Measurements from ENCODE around the gene HMGA1.

DNA sequence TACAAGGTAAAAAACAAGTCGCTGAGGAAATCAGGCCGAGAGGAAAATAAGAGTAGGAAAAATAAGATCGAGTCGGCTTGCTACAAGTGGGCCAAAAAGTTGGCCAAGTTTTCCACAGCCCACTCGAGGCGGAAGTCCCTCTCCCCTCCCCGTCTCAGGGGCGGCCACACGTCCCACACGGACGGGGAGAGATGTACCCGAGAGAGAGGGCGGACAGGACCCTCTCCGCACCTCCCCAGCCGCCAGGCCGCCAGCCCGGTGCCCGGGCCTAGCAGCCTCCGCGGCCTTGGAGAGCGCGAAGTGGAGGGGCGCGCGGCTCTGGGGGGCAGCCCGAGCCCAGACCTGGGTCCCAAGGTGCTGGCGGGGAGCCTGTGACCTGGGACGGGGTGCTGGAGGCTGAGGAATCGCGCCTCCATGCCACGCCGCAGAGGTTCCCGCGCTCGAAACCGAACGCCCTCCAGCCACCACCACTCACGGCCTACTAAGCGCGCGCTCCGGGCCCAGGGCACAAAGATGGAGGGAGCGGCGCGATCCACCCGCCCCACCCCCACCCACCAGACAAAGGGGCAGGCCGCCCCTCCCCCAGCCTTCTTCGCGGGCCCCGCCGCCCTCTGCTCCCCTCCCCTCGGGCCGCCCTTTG, 1.9 kb upstream of the HMGA1 start:
- TF ChIP-seq EZH2 (IDR thresholded peaks at IDR 0.05; ENCODE audit: borderline replicate concordance, control insufficient read depth, low read depth, low read length) = no peak
- TF ChIP-seq ETV6 (conservative IDR thresholded peaks at IDR 0.05 in 1 of 2, IDR thresholded peaks at IDR 0.05 in 1 of 2; ENCODE audit: borderline replicate concordance in 1 of 2, low read depth in 1 of 2) = no peak
- no peak for TF ChIP-seq POLR2A (IDR thresholded peaks at IDR 0.05; ENCODE audit: low read depth, low read length)
- TF ChIP-seq CTCF (IDR thresholded peaks at IDR 0.05 in 2 of 3, conservative IDR thresholded peaks at IDR 0.05 in 1 of 3; ENCODE audit: control insufficient read depth in 2 of 3, extremely low read depth in 1 of 3, insufficient read depth in 1 of 3, low read depth in 3 of 3, low read length in 3 of 3) = no peak
- no peak for TF ChIP-seq SIN3A (IDR thresholded peaks at IDR 0.05; ENCODE audit: low read depth, low read length)
- TF ChIP-seq NFIC (IDR thresholded peaks at IDR 0.05; ENCODE audit: low read depth, low read length) = no peak
- TF ChIP-seq BCL3 (IDR thresholded peaks at IDR 0.05; ENCODE audit: borderline replicate concordance, insufficient read depth, low read depth, low read length, poor library complexity, severe bottlenecking) = no peak
- no peak for TF ChIP-seq RFX5 (IDR thresholded peaks at IDR 0.05; ENCODE audit: low read depth, low read length)
- no peak for TF ChIP-seq TCF3 (IDR thresholded peaks at IDR 0.05; ENCODE audit: borderline replicate concordance, insufficient read depth, low read depth, low read length)
- no peak for TF ChIP-seq RAD21 (IDR thresholded peaks at IDR 0.05; ENCODE audit: insufficient read depth, low read depth, low read length)
- TF ChIP-seq POLR2AphosphoS2 (IDR thresholded peaks at IDR 0.05; ENCODE audit: low read depth, low read length) = no peak
- TF ChIP-seq EP300 (IDR thresholded peaks at IDR 0.05; ENCODE audit: borderline replicate concordance in 1 of 2, control insufficient read depth in 1 of 2, low read depth in 2 of 2, low read length in 2 of 2) = no peak
- no peak for TF ChIP-seq CBFB (IDR thresholded peaks at IDR 0.05; ENCODE audit: low read depth)

Data from GM12878 (cell line).